ENCODE data around the gene MAP3K19. TPM values are rescaled to one million over a fixed set of nuclear protein-coding genes. Genes with fewer than 3 reads are reported as not detected.

Gene MAP3K19
- total RNA-seq, 1 donor from 2014 or later = not detected

- Mint-ChIP-seq H3K27ac (ENCODE audit: unreplicated experiment) (no peak overlapping the region), H3K36me3 (ENCODE audit: unreplicated experiment) (peaks cover 20% of the 10 kb centered on the region)
- no peak for TF ChIP-seq CTCF (IDR thresholded peaks at IDR 0.05)
These were observed 89.8 kb downstream of the MAP3K19 start for GRCh38 chr2:134957477-134957876.

GRCh38 chr2:134955744-134956143 lies 91.5 kb downstream of the MAP3K19 start:
- Mint-ChIP-seq H3K4me3 (ENCODE audit: unreplicated experiment) (no peak overlapping the region), H3K4me1 (ENCODE audit: unreplicated experiment) (peaks cover 6% of the 10 kb centered on the region), H3K36me3 (ENCODE audit: unreplicated experiment) (peaks cover 28% of the 10 kb centered on the region), H3K9me3 (ENCODE audit: unreplicated experiment) (no peaks in the 10 kb centered on the region), H3K27ac (ENCODE audit: unreplicated experiment) (no peak overlapping the region), H3K27me3 (ENCODE audit: unreplicated experiment) (no peaks in the 10 kb centered on the region)
- DNase-seq (ENCODE audit: extremely low spot score, unreplicated experiment) = no peak
- TF ChIP-seq CTCF (IDR thresholded peaks at IDR 0.05) = no peak

More at GRCh38 chr2:134957477-134957876, 89.8 kb downstream of the MAP3K19 start:
- no peaks in the 10 kb centered on the region for H3K27me3 Mint-ChIP-seq (ENCODE audit: unreplicated experiment)
- no peaks in the 10 kb centered on the region for H3K4me1 Mint-ChIP-seq (ENCODE audit: unreplicated experiment)
- no peaks in the 10 kb centered on the region for H3K9me3 Mint-ChIP-seq (ENCODE audit: unreplicated experiment)
- H3K4me3 Mint-ChIP-seq (ENCODE audit: unreplicated experiment) = no peak overlapping the region
- no peak for DNase-seq (ENCODE audit: extremely low spot score, unreplicated experiment)

GRCh38 chr2:134954065-134954464 lies 93.2 kb downstream of the MAP3K19 start:
- Mint-ChIP-seq H3K4me1 (ENCODE audit: unreplicated experiment) (peaks cover 6% of the 10 kb centered on the region), H3K27me3 (ENCODE audit: unreplicated experiment) (no peaks in the 10 kb centered on the region), H3K4me3 (ENCODE audit: unreplicated experiment) (no peak overlapping the region), H3K9me3 (ENCODE audit: unreplicated experiment) (no peaks in the 10 kb centered on the region), H3K36me3 (ENCODE audit: unreplicated experiment) (peaks cover 39% of the 10 kb centered on the region), H3K27ac (ENCODE audit: unreplicated experiment) (no peak overlapping the region)
- DNase-seq (ENCODE audit: extremely low spot score, unreplicated experiment) = no peak
- TF ChIP-seq CTCF (IDR thresholded peaks at IDR 0.05) = no peak

GRCh38 chr2:134952608-134953007 lies 94.6 kb downstream of the MAP3K19 start:
- DNase-seq (ENCODE audit: extremely low spot score, unreplicated experiment) = no peak
- H3K27me3 Mint-ChIP-seq (ENCODE audit: unreplicated experiment) = no peaks in the 10 kb centered on the region
- H3K4me3 Mint-ChIP-seq (ENCODE audit: unreplicated experiment) = no peak overlapping the region
- no peak for TF ChIP-seq CTCF (IDR thresholded peaks at IDR 0.05)
- H3K9me3 Mint-ChIP-seq (ENCODE audit: unreplicated experiment) = no peaks in the 10 kb centered on the region
- H3K4me1 Mint-ChIP-seq (ENCODE audit: unreplicated experiment) = peaks cover 6% of the 10 kb centered on the region
- H3K36me3 Mint-ChIP-seq (ENCODE audit: unreplicated experiment) = peaks cover 46% of the 10 kb centered on the region
- no peak overlapping the region for H3K27ac Mint-ChIP-seq (ENCODE audit: unreplicated experiment)

GRCh38 chr2:134950886-134951285 lies 96.4 kb downstream of the MAP3K19 start:
- Mint-ChIP-seq H3K27ac (ENCODE audit: unreplicated experiment) (no peak overlapping the region), H3K27me3 (ENCODE audit: unreplicated experiment) (no peaks in the 10 kb centered on the region), H3K9me3 (ENCODE audit: unreplicated experiment) (no peaks in the 10 kb centered on the region), H3K36me3 (ENCODE audit: unreplicated experiment) (peaks cover 46% of the 10 kb centered on the region), H3K4me1 (ENCODE audit: unreplicated experiment) (peaks cover 6% of the 10 kb centered on the region), H3K4me3 (ENCODE audit: unreplicated experiment) (no peak overlapping the region)
- no peak for DNase-seq (ENCODE audit: extremely low spot score, unreplicated experiment)
- no peak for TF ChIP-seq CTCF (IDR thresholded peaks at IDR 0.05)

All from osteocyte (in vitro differentiated cells).